Thoracic aorta (tissue), 2 donors: ENCODE data around the gene CCL26. TPM values are rescaled to one million over a fixed set of nuclear protein-coding genes. Genes with fewer than 3 reads are reported as not detected.
A peak's percentile ranks its signal among the peaks of the same experiment; 100 is the strongest.

Experiments
- ATAC-seq: fragments of 150-250 bp; one replicate; pipeline ENCODE4 v1.8.0; 2017; ENCODE audit warnings: low read depth; ENCODE audit not compliant: insufficient number of reproducible peaks, low FRiP score
- DNase-seq: peaks from one replicate; pipeline ENCODE4 v3.0.0-alpha.2; 2020; ENCODE audit warnings: low spot score
- H3K27ac ChIP-seq, 2 donors: fragments of 200-600 bp; sonication (generic); 1 replicate in 1 of 2; 2 replicates in 1 of 2; pipeline ENCODE4 v1.5.1; 2016; ENCODE audit warnings: mild to moderate bottlenecking in 2 of 2, moderate library complexity in 2 of 2
- H3K27me3 ChIP-seq: fragments of 200-600 bp; sonication (generic); replicated peaks from 2 replicates; pipeline ENCODE4 v1.6.0; 2016; ENCODE audit warnings: mild to moderate bottlenecking; ENCODE audit not compliant: insufficient read depth
- H3K36me3 ChIP-seq: fragments of 200-600 bp; sonication (generic); one replicate; pipeline ENCODE4 v1.5.1; 2016
- H3K4me1 ChIP-seq, 2 donors: fragments of 200-600 bp; sonication (generic); 1 replicate in 1 of 2; 2 replicates in 1 of 2; pipeline versions ENCODE4 v1.5.1 to v1.6.0; 2016; ENCODE audit warnings: low read depth in 2 of 2, mild to moderate bottlenecking in 1 of 2; ENCODE audit not compliant: control insufficient read depth in 1 of 2
- H3K4me3 ChIP-seq: fragments of 200-600 bp; sonication (generic); 2 replicates; pipeline ENCODE4 v1.5.1; 2016; ENCODE audit warnings: mild to moderate bottlenecking
- H3K9me3 ChIP-seq: fragments of 200-600 bp; sonication (generic); 2 replicates; pipeline ENCODE4 v1.5.1; 2016
- CTCF ChIP-seq: fragments of 200-600 bp; sonication (generic); IDR thresholded peaks from one replicate; pipeline ENCODE4 v1.5.1; 2019; ENCODE audit warnings: antibody characterized with exemption
- total RNA-seq, 2 donors: library from RNA; depleted of rRNA; stranded (reverse); fragments of >200 nt; gene quantifications; one replicate each; pipeline versions ENCODE4 v1.1.0 to v1.2.3, GENCODE V29; 2016

CCL26 gene
- total RNA-seq, 2 donors from 2014 or later: not detected

GRCh38 chr7:75757860-75758259, 14.2 kb downstream of the CCL26 start:
- Histone ChIP-seq H3K27me3 (no peaks in the 10 kb centered on the region), H3K36me3 (no peaks in the 10 kb centered on the region), H3K4me3 (no peak overlapping the region), H3K4me1 (peaks cover 0 to 7% of the 10 kb centered on the region in 2 donors), H3K27ac (no peak overlapping the region), H3K9me3 (no peaks in the 10 kb centered on the region)
- TF ChIP-seq CTCF: no peak
- DNase-seq (no peak), ATAC-seq (no peak)

- H3K36me3 ChIP-seq: no peaks in the 10 kb centered on the region
- peak; percentile 7 for TF ChIP-seq CTCF
- H3K4me1 ChIP-seq: peaks cover 0 to 11% of the 10 kb centered on the region in 2 donors
- no peak overlapping the region for H3K4me3 ChIP-seq
- DNase-seq (no peak), ATAC-seq (no peak)
- H3K27me3 ChIP-seq: no peaks in the 10 kb centered on the region
- no peak overlapping the region for H3K27ac ChIP-seq
- H3K9me3 ChIP-seq: no peaks in the 10 kb centered on the region
Observed at GRCh38 chr7:75756991-75757676, 14.9 kb downstream of the CCL26 start.

- no peak for TF ChIP-seq CTCF
- H3K36me3 ChIP-seq: no peaks in the 10 kb centered on the region
- H3K27ac ChIP-seq: no peak overlapping the region
- DNase-seq (no peak), ATAC-seq (no peak)
- no peaks in the 10 kb centered on the region for H3K9me3 ChIP-seq
- H3K4me3 ChIP-seq: no peak overlapping the region
- H3K4me1 ChIP-seq: peaks cover 0 to 11% of the 10 kb centered on the region in 2 donors
- H3K27me3 ChIP-seq: no peaks in the 10 kb centered on the region
Observed at GRCh38 chr7:75756206-75756990, 15.6 kb downstream of the CCL26 start.

- Histone ChIP-seq H3K36me3 (no peaks in the 10 kb centered on the region), H3K9me3 (no peaks in the 10 kb centered on the region), H3K27me3 (no peaks in the 10 kb centered on the region), H3K4me1 (peaks cover 0 to 5% of the 10 kb centered on the region in 2 donors), H3K27ac (no peak overlapping the region), H3K4me3 (no peak overlapping the region)
- TF ChIP-seq CTCF: no peak
- no peak for ATAC-seq
- no peak for DNase-seq
Observed at GRCh38 chr7:75743455-75743859, 28.6 kb downstream of the CCL26 start.

GRCh38 chr7:75740846-75741497, 31.0 kb downstream of the CCL26 start:
- ATAC-seq: no peak
- Histone ChIP-seq H3K27ac (no peak overlapping the region), H3K27me3 (no peaks in the 10 kb centered on the region), H3K36me3 (no peaks in the 10 kb centered on the region), H3K9me3 (no peaks in the 10 kb centered on the region), H3K4me3 (no peak overlapping the region), H3K4me1 (peaks cover 0 to 23% of the 10 kb centered on the region in 2 donors)
- DNase-seq: no peak
- TF ChIP-seq CTCF: no peak
